ENCODE data around the gene IL19.

Gene IL19

DNA sequence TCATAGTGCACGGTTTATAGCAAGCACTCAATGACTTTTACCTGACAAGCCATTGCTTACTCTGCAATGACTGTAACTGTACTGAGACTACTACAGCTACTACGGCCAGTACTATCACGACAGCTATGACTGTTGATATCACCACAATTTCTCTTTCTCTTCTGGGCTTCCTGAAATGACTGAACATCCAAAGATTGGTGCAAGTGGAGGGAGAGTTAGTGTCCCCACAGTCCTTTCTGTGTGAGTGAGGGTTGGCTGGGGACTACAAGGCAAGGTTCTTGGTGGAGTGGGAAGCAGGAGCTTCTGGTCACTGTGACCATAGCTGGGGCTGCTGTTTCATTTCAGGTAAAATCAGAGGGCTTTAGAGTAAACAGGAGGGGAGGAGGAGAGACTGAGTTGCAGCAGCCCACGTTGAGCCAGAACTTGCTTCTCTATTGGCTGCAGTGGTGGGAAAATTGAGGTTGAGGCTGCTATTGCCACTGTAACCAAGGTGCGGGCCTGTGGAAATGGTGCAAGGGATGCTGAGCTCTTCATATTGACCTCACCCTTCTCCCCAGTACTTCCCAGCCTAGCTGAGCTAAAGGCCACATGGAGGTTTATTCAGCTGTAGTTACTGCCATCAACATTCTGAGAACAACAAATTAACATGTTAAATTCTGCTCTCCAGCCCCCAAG lies 15.8 kb downstream of the IL19 start:
- no peak for DNase-seq (ENCODE audit: low spot score)
- H3K27ac ChIP-seq, result no peak overlapping the region
- CTCF ChIA-PET, result interaction anchor here (1.2 to 2.3 kb wide), 2 partner anchors 12 to 296 kb away, joined by 3 to 9 read pairs; no protein-coding TSS in a partner anchor
- TF ChIP-seq, protein P1, sequence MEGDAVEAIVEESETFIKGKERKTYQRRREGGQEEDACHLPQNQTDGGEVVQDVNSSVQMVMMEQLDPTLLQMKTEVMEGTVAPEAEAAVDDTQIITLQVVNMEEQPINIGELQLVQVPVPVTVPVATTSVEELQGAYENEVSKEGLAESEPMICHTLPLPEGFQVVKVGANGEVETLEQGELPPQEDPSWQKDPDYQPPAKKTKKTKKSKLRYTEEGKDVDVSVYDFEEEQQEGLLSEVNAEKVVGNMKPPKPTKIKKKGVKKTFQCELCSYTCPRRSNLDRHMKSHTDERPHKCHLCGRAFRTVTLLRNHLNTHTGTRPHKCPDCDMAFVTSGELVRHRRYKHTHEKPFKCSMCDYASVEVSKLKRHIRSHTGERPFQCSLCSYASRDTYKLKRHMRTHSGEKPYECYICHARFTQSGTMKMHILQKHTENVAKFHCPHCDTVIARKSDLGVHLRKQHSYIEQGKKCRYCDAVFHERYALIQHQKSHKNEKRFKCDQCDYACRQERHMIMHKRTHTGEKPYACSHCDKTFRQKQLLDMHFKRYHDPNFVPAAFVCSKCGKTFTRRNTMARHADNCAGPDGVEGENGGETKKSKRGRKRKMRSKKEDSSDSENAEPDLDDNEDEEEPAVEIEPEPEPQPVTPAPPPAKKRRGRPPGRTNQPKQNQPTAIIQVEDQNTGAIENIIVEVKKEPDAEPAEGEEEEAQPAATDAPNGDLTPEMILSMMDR (conservative IDR thresholded peaks at IDR 0.05; ENCODE audit: low read depth), result no peak
- POLR2A ChIA-PET (ENCODE audit: low non-redundant PET), result interaction anchor here (0.6 kb wide), 1 partner anchor 33 kb away, joined by 5 read pairs; no protein-coding TSS in a partner anchor

GRCh38 chr1:206787891-206788290 lies 17.3 kb downstream of the IL19 start:
- TF ChIP-seq, protein P1 (conservative IDR thresholded peaks at IDR 0.05; ENCODE audit: low read depth), result no peak
- DNase-seq (ENCODE audit: low spot score), result no peak
- no peak overlapping the region for H3K27ac ChIP-seq
- POLR2A ChIA-PET (ENCODE audit: low non-redundant PET), result no interaction called here
- CTCF ChIA-PET, result interaction anchor here (1.0 kb wide), 1 partner anchor 262 kb away, joined by 3 read pairs; no protein-coding TSS in a partner anchor

DNA sequence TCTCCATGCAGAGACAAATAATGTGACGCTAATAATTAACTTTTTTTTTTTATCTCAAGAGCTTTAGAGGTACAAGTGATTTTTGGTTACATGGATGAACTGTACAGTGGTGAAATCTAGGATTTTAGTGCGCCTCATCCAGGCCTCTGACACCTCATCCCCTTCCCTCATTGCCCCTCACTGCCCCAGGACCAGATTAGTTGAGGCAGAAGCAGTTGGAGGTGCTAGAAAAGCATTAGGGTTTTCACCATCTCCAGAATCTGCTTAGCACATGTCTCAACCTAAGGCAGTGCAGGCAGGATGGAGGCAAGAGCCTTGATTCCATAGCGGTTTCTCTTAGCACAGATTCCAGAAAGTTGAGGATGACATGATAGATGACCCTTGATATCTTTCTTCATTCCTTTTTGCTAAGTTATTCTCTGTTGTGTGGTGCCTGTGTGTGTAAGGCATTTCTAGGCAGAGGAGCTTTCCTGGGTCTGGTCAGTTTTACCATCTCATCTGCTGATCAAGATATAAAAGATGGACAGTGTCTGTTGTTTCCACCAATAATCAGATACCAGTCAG lies 18.0 kb downstream of the IL19 start:
- TF ChIP-seq, protein P1 (conservative IDR thresholded peaks at IDR 0.05; ENCODE audit: low read depth), result no peak
- H3K27ac ChIP-seq, result no peak overlapping the region
- POLR2A ChIA-PET (ENCODE audit: low non-redundant PET), result no interaction called here
- CTCF ChIA-PET, result interaction anchor here (1.0 to 1.3 kb wide), 2 partner anchors 21 to 262 kb away, joined by 3 to 6 read pairs; no protein-coding TSS in a partner anchor
- no peak for DNase-seq (ENCODE audit: low spot score)

GRCh38 chr1:206790502-206791250 lies 20.1 kb downstream of the IL19 start:
- CTCF ChIA-PET, result interaction anchor here (0.6 kb wide), 1 partner anchor 203 kb away, joined by 3 read pairs; no protein-coding TSS in a partner anchor
- H3K27ac ChIP-seq, result no peak overlapping the region
- DNase-seq (ENCODE audit: low spot score), result no peak
- POLR2A ChIA-PET (ENCODE audit: low non-redundant PET), result interaction anchor here (0.5 kb wide), 1 partner anchor 183 kb away, joined by 5 read pairs; no protein-coding TSS in a partner anchor
- TF ChIP-seq, protein P1 (conservative IDR thresholded peaks at IDR 0.05; ENCODE audit: low read depth), result no peak

DNA sequence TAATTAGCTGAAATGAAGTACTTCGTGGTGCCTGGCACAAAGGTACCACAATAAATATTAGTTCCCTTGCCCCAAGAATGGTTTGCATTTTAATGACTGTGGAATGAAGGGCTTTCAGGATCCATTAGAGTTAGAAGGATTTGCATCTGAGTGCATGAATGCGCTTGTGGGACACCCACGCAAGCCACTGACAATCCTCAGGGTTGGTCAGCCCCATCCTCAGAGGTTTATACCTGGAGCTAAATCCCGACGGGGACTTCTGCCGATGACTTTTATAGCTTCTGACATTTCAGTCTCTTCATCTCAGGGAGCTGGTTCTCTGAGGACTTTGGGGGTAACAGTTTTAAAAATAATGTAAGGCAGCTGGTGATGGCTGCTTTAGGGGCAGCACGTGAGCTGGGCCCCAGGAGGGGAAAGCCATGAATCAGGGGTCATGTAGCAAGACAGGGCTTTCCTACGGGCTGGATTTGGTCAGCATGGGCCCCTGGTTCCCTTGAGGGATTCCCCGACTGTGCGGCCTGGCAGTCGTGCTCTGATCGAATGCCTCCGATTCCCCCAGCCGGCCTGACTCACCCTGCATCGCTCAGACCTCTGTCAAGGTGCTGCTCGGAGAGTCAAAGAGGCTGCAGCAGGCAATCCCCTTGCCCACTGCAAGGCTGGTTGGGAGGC lies 22.5 kb downstream of the IL19 start:
- POLR2A ChIA-PET (ENCODE audit: low non-redundant PET), result no interaction called here
- CTCF ChIA-PET, result no interaction called here
- no peak for DNase-seq (ENCODE audit: low spot score)
- no peak overlapping the region for H3K27ac ChIP-seq
- TF ChIP-seq, protein P1 (conservative IDR thresholded peaks at IDR 0.05; ENCODE audit: low read depth), result no peak

DNA sequence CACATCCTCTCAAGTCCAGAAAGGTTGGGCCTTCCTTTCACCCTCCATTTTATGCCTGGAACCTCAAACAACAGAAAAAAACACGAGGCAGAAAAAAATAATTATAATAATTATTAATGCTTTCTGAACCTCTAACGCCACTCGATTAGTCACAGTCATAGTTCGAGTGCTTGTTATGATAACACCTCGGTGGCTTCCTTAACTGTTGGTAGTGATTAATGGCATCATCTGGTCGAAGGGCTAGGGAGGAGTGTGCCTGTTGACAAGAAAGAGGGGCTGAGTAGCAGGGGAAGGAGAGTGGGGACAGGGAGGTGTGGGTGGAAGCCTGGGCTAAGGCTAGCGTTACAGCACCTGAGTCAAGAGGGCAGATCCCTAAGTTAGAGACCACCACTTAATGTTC lies 23.0 kb downstream of the IL19 start:
- TF ChIP-seq, protein P1 (conservative IDR thresholded peaks at IDR 0.05; ENCODE audit: low read depth), result no peak
- ChIA-PET CTCF (no interaction called here), POLR2A (ENCODE audit: low non-redundant PET) (no interaction called here)
- DNase-seq (ENCODE audit: low spot score), result no peak
- H3K27ac ChIP-seq, result no peak overlapping the region

All from RWPE1 (cell line).